SK-N-MC (cell line): ENCODE data around the gene EPAS1.

ENCODE experiments used
- EZH2 ChIP-seq: fragments of 200-600 bp; sonication (generic); IDR thresholded peaks from one replicate; pipeline ENCODE4 v1.6.1; 2017; ENCODE audit warnings: antibody characterized with exemption
- POLR2AphosphoS5 ChIP-seq: IDR thresholded peaks from 2 replicates; pipeline ENCODE4 v1.6.1; 2012; ENCODE audit warnings: mild to moderate bottlenecking, low read depth, low read length, borderline replicate concordance

GRCh38 chr2:46329803-46330775 lies 32.9 kb downstream of the EPAS1 start:
- no peak for TF ChIP-seq EZH2
- no peak for TF ChIP-seq POLR2AphosphoS5
